SH-SY5Y (cell line): ENCODE data around the gene GLMP.

Experiments used
- GATA2 ChIP-seq: IDR thresholded peaks from 2 replicates; pipeline ENCODE4 v1.6.1; 2011; ENCODE audit warnings: mild to moderate bottlenecking, low read depth, low read length
- GATA3 ChIP-seq: IDR thresholded peaks from 2 replicates; pipeline ENCODE4 v1.6.1; 2011; ENCODE audit warnings: low read depth, mild to moderate bottlenecking, low read length, moderate library complexity

DNA sequence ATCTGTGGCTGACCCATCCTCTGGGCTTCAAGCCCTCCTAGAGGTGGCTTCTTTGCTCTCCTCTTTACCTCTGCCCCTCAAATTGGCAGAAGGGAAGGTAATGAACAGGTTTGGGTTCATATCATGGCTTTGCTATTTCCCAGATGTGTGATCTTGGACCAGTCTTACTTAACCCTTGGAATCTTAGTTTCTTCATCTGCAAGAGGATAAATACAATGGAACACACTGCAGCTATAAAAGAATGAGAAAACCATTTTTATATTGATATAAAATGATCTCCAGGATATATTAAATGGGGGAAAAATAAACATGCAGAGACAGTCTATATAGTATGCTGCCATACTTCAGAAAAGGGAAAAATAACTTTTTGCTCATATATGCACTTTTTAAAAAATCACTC, 5.6 kb downstream of the GLMP start:
- TF ChIP-seq GATA3 = no peak
- TF ChIP-seq GATA2 = no peak
